ENCODE results near the gene GORAB. TPM values are rescaled to one million over a fixed set of nuclear protein-coding genes. Genes with fewer than 3 reads are reported as not detected.

GORAB gene
- polyA plus RNA-seq, 1 donor (not counting 4 experiments of a cell fraction or from before 2014, with no cell fraction given), result 12.0 TPM

DNA sequence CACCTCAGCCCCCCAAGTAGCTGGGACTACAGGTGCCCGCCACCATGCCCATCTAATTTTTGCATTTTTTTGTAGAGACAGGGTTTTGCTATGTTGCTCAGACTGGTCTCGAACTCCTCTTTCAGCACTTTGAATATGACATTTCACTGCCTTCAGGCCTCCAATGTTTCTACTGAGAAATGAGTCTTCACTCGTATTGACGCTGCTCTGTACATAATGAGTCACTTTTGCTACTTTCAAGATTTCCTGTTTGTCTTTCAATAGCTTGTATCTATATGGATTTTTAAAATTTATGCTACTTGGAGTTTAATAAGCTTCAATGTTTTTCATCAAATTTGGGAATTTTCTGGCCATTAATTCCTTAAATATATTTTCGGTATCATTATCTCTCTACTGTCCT, 64.7 kb downstream of the GORAB start:
- H3K27me3 ChIP-seq (ENCODE audit: control insufficient read depth, extremely low read depth, insufficient read depth, low read length), result no peaks in the 10 kb centered on the region
- H3K4me1 ChIP-seq (ENCODE audit: control insufficient read depth, extremely low read depth, insufficient read depth, low read length), result peaks cover 3% of the 10 kb centered on the region
- no peaks in the 10 kb centered on the region for H3K79me2 ChIP-seq (ENCODE audit: control insufficient read depth, insufficient read depth, low read length)
- no peak overlapping the region for H3K27ac ChIP-seq (ENCODE audit: control insufficient read depth, insufficient read depth, low read length)
- H3K36me3 ChIP-seq (ENCODE audit: control insufficient read depth in 2 of 2, extremely low read depth in 1 of 2, insufficient read depth in 2 of 2, low read length in 2 of 2), result no peaks in the 10 kb centered on the region
- H3K4me3 ChIP-seq (ENCODE audit: control insufficient read depth in 2 of 3, extremely low read depth in 1 of 3, insufficient read depth in 2 of 3, low read depth in 1 of 3, low read length in 3 of 3), result no peak overlapping the region
- H2AFZ ChIP-seq (ENCODE audit: control insufficient read depth, low read length), result no peak overlapping the region
- H4K20me1 ChIP-seq (ENCODE audit: control insufficient read depth, extremely low read depth, insufficient read depth, low read length), result no peaks in the 10 kb centered on the region
- dilution Hi-C loops (cut with MboI; ENCODE audit: extremely low pct_ligation_motif_present, low sequenced_read_pairs), result no loop called here
- no peak overlapping the region for H3K9ac ChIP-seq (ENCODE audit: control insufficient read depth, extremely low read depth, insufficient read depth, low read length)
- H3K9me1 ChIP-seq (ENCODE audit: control insufficient read depth, extremely low read depth, insufficient read depth, low read length), result no peaks in the 10 kb centered on the region
- TF ChIP-seq, protein P1, sequence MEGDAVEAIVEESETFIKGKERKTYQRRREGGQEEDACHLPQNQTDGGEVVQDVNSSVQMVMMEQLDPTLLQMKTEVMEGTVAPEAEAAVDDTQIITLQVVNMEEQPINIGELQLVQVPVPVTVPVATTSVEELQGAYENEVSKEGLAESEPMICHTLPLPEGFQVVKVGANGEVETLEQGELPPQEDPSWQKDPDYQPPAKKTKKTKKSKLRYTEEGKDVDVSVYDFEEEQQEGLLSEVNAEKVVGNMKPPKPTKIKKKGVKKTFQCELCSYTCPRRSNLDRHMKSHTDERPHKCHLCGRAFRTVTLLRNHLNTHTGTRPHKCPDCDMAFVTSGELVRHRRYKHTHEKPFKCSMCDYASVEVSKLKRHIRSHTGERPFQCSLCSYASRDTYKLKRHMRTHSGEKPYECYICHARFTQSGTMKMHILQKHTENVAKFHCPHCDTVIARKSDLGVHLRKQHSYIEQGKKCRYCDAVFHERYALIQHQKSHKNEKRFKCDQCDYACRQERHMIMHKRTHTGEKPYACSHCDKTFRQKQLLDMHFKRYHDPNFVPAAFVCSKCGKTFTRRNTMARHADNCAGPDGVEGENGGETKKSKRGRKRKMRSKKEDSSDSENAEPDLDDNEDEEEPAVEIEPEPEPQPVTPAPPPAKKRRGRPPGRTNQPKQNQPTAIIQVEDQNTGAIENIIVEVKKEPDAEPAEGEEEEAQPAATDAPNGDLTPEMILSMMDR (optimal IDR thresholded peaks at IDR 0.05 in 1 of 3, IDR thresholded peaks at IDR 0.05 in 1 of 3, conservative IDR thresholded peaks at IDR 0.05 in 1 of 3; ENCODE audit: extremely low read depth in 1 of 3, insufficient read depth in 2 of 3, low read length in 3 of 3), result no peak
- no peak for TF ChIP-seq EZH2 (IDR thresholded peaks at IDR 0.05; ENCODE audit: low read length)
- no peak for DNase-seq (ENCODE audit: low read depth, low spot score)
- FAIRE-seq, result no peak
- no peaks in the 10 kb centered on the region for H3K9me3 ChIP-seq (ENCODE audit: control insufficient read depth, low read depth, low read length)
- H3K4me2 ChIP-seq (ENCODE audit: control insufficient read depth, extremely low read depth, insufficient read depth, low read depth, low read length), result no peak overlapping the region

DNA sequence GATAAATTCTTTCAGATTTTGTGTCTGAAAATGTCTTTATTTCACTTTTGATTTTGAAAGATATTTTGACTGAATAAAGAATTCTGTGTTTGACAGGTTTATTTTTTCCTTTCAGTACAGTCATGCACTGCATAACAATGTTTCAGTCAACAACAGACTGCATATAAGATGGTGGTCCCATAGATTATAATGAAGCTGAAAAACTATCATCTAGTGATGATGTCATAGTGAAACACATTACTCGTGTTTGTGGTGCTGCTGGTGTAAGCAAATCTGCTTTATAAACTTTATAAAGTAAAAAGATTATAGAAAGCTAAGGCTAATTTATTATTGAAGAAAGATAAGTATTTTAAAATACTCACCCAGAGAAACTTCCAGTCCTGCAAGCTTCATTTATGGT, 66.7 kb downstream of the GORAB start:
- dilution Hi-C loops (cut with MboI; ENCODE audit: extremely low pct_ligation_motif_present, low sequenced_read_pairs), result no loop called here
- Histone ChIP-seq H4K20me1 (ENCODE audit: control insufficient read depth, extremely low read depth, insufficient read depth, low read length) (no peaks in the 10 kb centered on the region), H3K36me3 (ENCODE audit: control insufficient read depth in 2 of 2, extremely low read depth in 1 of 2, insufficient read depth in 2 of 2, low read length in 2 of 2) (no peaks in the 10 kb centered on the region), H3K27ac (ENCODE audit: control insufficient read depth, insufficient read depth, low read length) (no peak overlapping the region), H2AFZ (ENCODE audit: control insufficient read depth, low read length) (no peak overlapping the region), H3K4me3 (ENCODE audit: control insufficient read depth in 2 of 3, extremely low read depth in 1 of 3, insufficient read depth in 2 of 3, low read depth in 1 of 3, low read length in 3 of 3) (no peak overlapping the region), H3K4me1 (ENCODE audit: control insufficient read depth, extremely low read depth, insufficient read depth, low read length) (no peaks in the 10 kb centered on the region), H3K79me2 (ENCODE audit: control insufficient read depth, insufficient read depth, low read length) (no peaks in the 10 kb centered on the region), H3K4me2 (ENCODE audit: control insufficient read depth, extremely low read depth, insufficient read depth, low read depth, low read length) (no peak overlapping the region), H3K27me3 (ENCODE audit: control insufficient read depth, extremely low read depth, insufficient read depth, low read length) (no peaks in the 10 kb centered on the region), H3K9me1 (ENCODE audit: control insufficient read depth, extremely low read depth, insufficient read depth, low read length) (no peaks in the 10 kb centered on the region), H3K9me3 (ENCODE audit: control insufficient read depth, low read depth, low read length) (no peaks in the 10 kb centered on the region), H3K9ac (ENCODE audit: control insufficient read depth, extremely low read depth, insufficient read depth, low read length) (no peak overlapping the region)
- FAIRE-seq (no peak), DNase-seq (ENCODE audit: low read depth, low spot score) (no peak)
- no peak for TF ChIP-seq EZH2 (IDR thresholded peaks at IDR 0.05; ENCODE audit: low read length)
- TF ChIP-seq, protein P1 (optimal IDR thresholded peaks at IDR 0.05 in 1 of 3, IDR thresholded peaks at IDR 0.05 in 1 of 3, conservative IDR thresholded peaks at IDR 0.05 in 1 of 3; ENCODE audit: extremely low read depth in 1 of 3, insufficient read depth in 2 of 3, low read length in 3 of 3), result no peak

Measured in keratinocyte (primary cell).